ENCODE results near the gene CDH4.

CDH4 gene

GRCh38 chr20:61662226-61662967 is 410.3 kb downstream of the CDH4 start:
- no peak for DNase-seq

- no peak for DNase-seq
These were observed 410.9 kb downstream of the CDH4 start for GRCh38 chr20:61662968-61663331.

GRCh38 chr20:61663521-61664425 is 411.7 kb downstream of the CDH4 start:
- DNase-seq = no peak

GRCh38 chr20:61664556-61665320 is 412.7 kb downstream of the CDH4 start:
- DNase-seq = no peak

GRCh38 chr20:61665528-61666470 is 413.7 kb downstream of the CDH4 start:
- DNase-seq = no peak

GRCh38 chr20:61666471-61666832 is 414.4 kb downstream of the CDH4 start:
- no peak for DNase-seq

- DNase-seq = no peak
These were observed 415.2 kb downstream of the CDH4 start for GRCh38 chr20:61667056-61667792.

GRCh38 chr20:61668065-61668650 is 416.1 kb downstream of the CDH4 start:
- DNase-seq = no peak

- DNase-seq = no peak
These were observed 416.9 kb downstream of the CDH4 start for GRCh38 chr20:61668771-61669503.

- no peak for DNase-seq
These were observed 418.2 kb downstream of the CDH4 start for GRCh38 chr20:61670274-61670673.

GRCh38 chr20:61671559-61671958 is 419.5 kb downstream of the CDH4 start:
- DNase-seq = no peak

GRCh38 chr20:61673152-61673847 is 421.2 kb downstream of the CDH4 start:
- no peak for DNase-seq

GRCh38 chr20:61674121-61674520 is 422.1 kb downstream of the CDH4 start:
- DNase-seq = no peak

- no peak for DNase-seq
These were observed 422.6 kb downstream of the CDH4 start for GRCh38 chr20:61674688-61675087.

GRCh38 chr20:61677928-61678327 is 425.9 kb downstream of the CDH4 start:
- DNase-seq = no peak

- DNase-seq = no peak
These were observed 426.4 kb downstream of the CDH4 start for GRCh38 chr20:61678437-61678836.

GRCh38 chr20:61679473-61679872 is 427.4 kb downstream of the CDH4 start:
- DNase-seq = no peak

GRCh38 chr20:61680096-61680495 is 428.0 kb downstream of the CDH4 start:
- no peak for DNase-seq

- DNase-seq = no peak
These were observed 430.3 kb downstream of the CDH4 start for GRCh38 chr20:61682114-61682995.
